T-helper 2 cell treated with Interferon-gamma antibody and Interleukin-4, amounts not matched to agents 5 μg/mL and 100 μg/mL, for 36 hours (primary cell): ENCODE data around the gene ST6GALNAC2.
"Not testable (repeated sequence)": the region's sequence is repeated elsewhere in the genome, so short reads cannot be mapped to it uniquely, and the experiment has no call there.

Experiments used
- DNase-seq: peaks from one replicate; pipeline ENCODE4 v3.0.0; 2021; ENCODE audit warnings: low spot score
- H3K27ac Mint-ChIP-seq: one replicate; pipeline ENCODE4 v1.8.0; 2021; ENCODE audit warnings: mild to moderate bottlenecking, mixed read lengths
- H3K27me3 Mint-ChIP-seq: one replicate; pipeline ENCODE4 v1.8.0; 2021; ENCODE audit warnings: low read depth, mixed read lengths
- H3K36me3 Mint-ChIP-seq: one replicate; pipeline ENCODE4 v1.8.0; 2021; ENCODE audit warnings: low read depth, mixed read lengths
- H3K4me1 Mint-ChIP-seq: one replicate; pipeline ENCODE4 v1.8.0; 2021; ENCODE audit warnings: low read depth, mixed read lengths
- H3K4me3 Mint-ChIP-seq: one replicate; pipeline ENCODE4 v1.8.0; 2022; ENCODE audit warnings: mild to moderate bottlenecking, moderate library complexity, mixed read lengths
- H3K9me3 Mint-ChIP-seq: one replicate; pipeline ENCODE4 v1.8.0; 2021; ENCODE audit warnings: mixed read lengths

Gene ST6GALNAC2

GRCh38 chr17:76585649-76586593, at the start of gene ST6GALNAC2:
ST6GALNAC2 (minus strand) TSS chr17:76585860; CDS start chr17:76585808, 52 bp downstream.
- Mint-ChIP-seq H3K27ac (no peak within 1 kb of the TSS), H3K27me3 (peaks cover 71% of the 10 kb centered on the region)
- peak; percentile 30 for DNase-seq

GRCh38 chr17:76635039-76635438, 49.4 kb upstream of the ST6GALNAC2 start:
- Mint-ChIP-seq H3K27me3 (peaks cover 5% of the 10 kb centered on the region), H3K36me3 (no peaks in the 10 kb centered on the region), H3K4me1 (no peaks in the 10 kb centered on the region), H3K4me3 (no peak overlapping the region), H3K27ac (no peak overlapping the region), H3K9me3 (no peaks in the 10 kb centered on the region)
- no peak for DNase-seq

More at GRCh38 chr17:76585649-76586593, at the start of gene ST6GALNAC2:
- H3K9me3 Mint-ChIP-seq = no peaks in the 10 kb centered on the region
- H3K36me3 Mint-ChIP-seq = no peaks in the 10 kb centered on the region
- H3K4me1 Mint-ChIP-seq = no peaks in the 10 kb centered on the region
- H3K4me3 Mint-ChIP-seq = peak within 1 kb of the TSS; percentile 63

GRCh38 chr17:76633628-76634328, 48.1 kb upstream of the ST6GALNAC2 start:
- Mint-ChIP-seq H3K4me1 (no peaks in the 10 kb centered on the region), H3K36me3 (no peaks in the 10 kb centered on the region), H3K4me3 (no peak overlapping the region), H3K27me3 (peaks cover 3% of the 10 kb centered on the region), H3K27ac (no peak overlapping the region), H3K9me3 (no peaks in the 10 kb centered on the region)
- no peak for DNase-seq

GRCh38 chr17:76631821-76632565, 46.3 kb upstream of the ST6GALNAC2 start:
- DNase-seq = no peak
- Mint-ChIP-seq H3K27ac (no peak overlapping the region), H3K27me3 (peaks cover 2% of the 10 kb centered on the region), H3K4me3 (no peak overlapping the region), H3K4me1 (no peaks in the 10 kb centered on the region), H3K36me3 (no peaks in the 10 kb centered on the region), H3K9me3 (no peaks in the 10 kb centered on the region)

- Mint-ChIP-seq H3K36me3 (no peaks in the 10 kb centered on the region), H3K4me1 (no peaks in the 10 kb centered on the region), H3K9me3 (no peaks in the 10 kb centered on the region), H3K27me3 (peaks cover 2% of the 10 kb centered on the region), H3K4me3 (no peak overlapping the region), H3K27ac (no peak overlapping the region)
- no peak for DNase-seq
Observed at GRCh38 chr17:76630151-76630550, 44.5 kb upstream of the ST6GALNAC2 start.

GRCh38 chr17:76627510-76627909, 41.9 kb upstream of the ST6GALNAC2 start:
- no peaks in the 10 kb centered on the region for H3K36me3 Mint-ChIP-seq
- no peak for DNase-seq
- H3K27me3 Mint-ChIP-seq = peaks cover 8% of the 10 kb centered on the region
- peaks cover 4% of the 10 kb centered on the region for H3K4me1 Mint-ChIP-seq
- no peak overlapping the region for H3K27ac Mint-ChIP-seq
- H3K4me3 Mint-ChIP-seq = no peak overlapping the region
- H3K9me3 Mint-ChIP-seq = no peaks in the 10 kb centered on the region

- DNase-seq = no peak
- no peak overlapping the region for H3K4me3 Mint-ChIP-seq
- H3K9me3 Mint-ChIP-seq = no peaks in the 10 kb centered on the region
- no peak overlapping the region for H3K27ac Mint-ChIP-seq
- H3K36me3 Mint-ChIP-seq = no peaks in the 10 kb centered on the region
- H3K4me1 Mint-ChIP-seq = peaks cover 4% of the 10 kb centered on the region
- H3K27me3 Mint-ChIP-seq = peaks cover 12% of the 10 kb centered on the region
Observed at GRCh38 chr17:76626442-76626841, 40.8 kb upstream of the ST6GALNAC2 start.

- H3K4me3 Mint-ChIP-seq = no peak overlapping the region
- no peak for DNase-seq
- H3K36me3 Mint-ChIP-seq = no peaks in the 10 kb centered on the region
- H3K9me3 Mint-ChIP-seq = no peaks in the 10 kb centered on the region
- H3K27ac Mint-ChIP-seq = no peak overlapping the region
- peaks cover 12% of the 10 kb centered on the region for H3K27me3 Mint-ChIP-seq
- peaks cover 4% of the 10 kb centered on the region for H3K4me1 Mint-ChIP-seq
Observed at GRCh38 chr17:76625496-76625895, 39.8 kb upstream of the ST6GALNAC2 start.

GRCh38 chr17:76623271-76624146, 37.8 kb upstream of the ST6GALNAC2 start:
- peak; percentile 57 for DNase-seq
- Mint-ChIP-seq H3K27ac (no peak overlapping the region), H3K9me3 (no peaks in the 10 kb centered on the region), H3K4me1 (peaks cover 4% of the 10 kb centered on the region), H3K27me3 (peaks cover 12% of the 10 kb centered on the region), H3K4me3 (no peak overlapping the region), H3K36me3 (no peaks in the 10 kb centered on the region)

- no peak overlapping the region for H3K4me3 Mint-ChIP-seq
- H3K27ac Mint-ChIP-seq = no peak overlapping the region
- no peaks in the 10 kb centered on the region for H3K36me3 Mint-ChIP-seq
- no peak for DNase-seq
- no peaks in the 10 kb centered on the region for H3K9me3 Mint-ChIP-seq
- H3K4me1 Mint-ChIP-seq = no peaks in the 10 kb centered on the region
- peaks cover 12% of the 10 kb centered on the region for H3K27me3 Mint-ChIP-seq
Observed at GRCh38 chr17:76617838-76618237, 32.2 kb upstream of the ST6GALNAC2 start.

GRCh38 chr17:76614912-76615617, 29.4 kb upstream of the ST6GALNAC2 start:
- no peak overlapping the region for H3K27ac Mint-ChIP-seq
- peaks cover 8% of the 10 kb centered on the region for H3K27me3 Mint-ChIP-seq
- H3K36me3 Mint-ChIP-seq = no peaks in the 10 kb centered on the region
- H3K4me1 Mint-ChIP-seq = no peaks in the 10 kb centered on the region
- H3K9me3 Mint-ChIP-seq = no peaks in the 10 kb centered on the region
- H3K4me3 Mint-ChIP-seq = no peak overlapping the region
- DNase-seq = no peak

- not testable (repeated sequence) for DNase-seq, H3K4me1 Mint-ChIP-seq, H3K27me3 Mint-ChIP-seq, H3K27ac Mint-ChIP-seq, H3K36me3 Mint-ChIP-seq, H3K4me3 Mint-ChIP-seq, H3K9me3 Mint-ChIP-seq
Observed at GRCh38 chr17:76614064-76614759, 28.6 kb upstream of the ST6GALNAC2 start.
